ENCODE results near the gene CYBC1. TPM values are rescaled to one million over a fixed set of nuclear protein-coding genes. Genes with fewer than 3 reads are reported as not detected.

The CYBC1 gene
- total RNA-seq, 3 donors from 2014 or later (not counting 1 experiment from before 2014, with no cell fraction given) = 168 to 219 (median 192) TPM

DNA sequence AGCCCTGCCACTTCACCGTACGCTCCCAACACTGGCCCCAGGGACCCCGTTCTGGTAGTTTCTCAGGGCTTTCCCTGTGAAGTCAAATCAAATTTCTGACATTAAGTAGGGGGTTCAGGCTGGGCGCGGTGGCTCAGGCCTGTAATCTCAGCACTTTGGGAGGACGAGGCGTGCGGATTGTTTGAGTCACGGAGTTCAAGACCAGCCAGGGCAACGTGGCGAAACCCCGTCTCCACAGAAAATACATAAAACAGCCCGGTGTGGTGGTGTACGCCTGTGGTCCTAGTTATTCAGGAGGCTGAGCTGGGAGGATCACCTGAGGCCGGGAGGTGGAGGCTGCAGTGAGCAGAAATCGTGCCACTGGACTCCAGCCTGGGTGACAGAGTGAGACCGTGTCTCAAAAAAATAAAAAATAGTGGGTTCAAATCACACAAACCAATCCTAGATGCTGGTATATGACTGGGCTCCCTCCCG, 632 bp downstream of the CYBC1 start:
- Mint-ChIP-seq H3K36me3 (no peaks in the 10 kb centered on the region), H3K27ac (peak overlapping the region; percentile 96), H3K27me3 (ENCODE audit: low read depth in 2 of 2) (no peaks in the 10 kb centered on the region), H3K4me1 (peaks cover 25 to 44% of the 10 kb centered on the region in 2 donors), H3K4me3 (peak overlapping the region; percentile 97), H3K9me3 (no peaks in the 10 kb centered on the region)
- TF ChIP-seq, protein P1, sequence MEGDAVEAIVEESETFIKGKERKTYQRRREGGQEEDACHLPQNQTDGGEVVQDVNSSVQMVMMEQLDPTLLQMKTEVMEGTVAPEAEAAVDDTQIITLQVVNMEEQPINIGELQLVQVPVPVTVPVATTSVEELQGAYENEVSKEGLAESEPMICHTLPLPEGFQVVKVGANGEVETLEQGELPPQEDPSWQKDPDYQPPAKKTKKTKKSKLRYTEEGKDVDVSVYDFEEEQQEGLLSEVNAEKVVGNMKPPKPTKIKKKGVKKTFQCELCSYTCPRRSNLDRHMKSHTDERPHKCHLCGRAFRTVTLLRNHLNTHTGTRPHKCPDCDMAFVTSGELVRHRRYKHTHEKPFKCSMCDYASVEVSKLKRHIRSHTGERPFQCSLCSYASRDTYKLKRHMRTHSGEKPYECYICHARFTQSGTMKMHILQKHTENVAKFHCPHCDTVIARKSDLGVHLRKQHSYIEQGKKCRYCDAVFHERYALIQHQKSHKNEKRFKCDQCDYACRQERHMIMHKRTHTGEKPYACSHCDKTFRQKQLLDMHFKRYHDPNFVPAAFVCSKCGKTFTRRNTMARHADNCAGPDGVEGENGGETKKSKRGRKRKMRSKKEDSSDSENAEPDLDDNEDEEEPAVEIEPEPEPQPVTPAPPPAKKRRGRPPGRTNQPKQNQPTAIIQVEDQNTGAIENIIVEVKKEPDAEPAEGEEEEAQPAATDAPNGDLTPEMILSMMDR (IDR thresholded peaks at IDR 0.05) = no peak
- ATAC-seq = peak in 1 of 3 donors; percentile 2
- Histone ChIP-seq H3K27ac (ENCODE audit: low read length) (peak overlapping the region; percentile 91), H3K9me3 (ENCODE audit: control insufficient read depth, insufficient read depth, low read length) (no peaks in the 10 kb centered on the region), H3K4me1 (ENCODE audit: control insufficient read depth, insufficient read depth, low read length) (peaks cover 50% of the 10 kb centered on the region), H3K36me3 (ENCODE audit: control insufficient read depth, insufficient read depth, low read length) (peaks cover 20% of the 10 kb centered on the region), H3K4me3 (ENCODE audit: low read length) (peak overlapping the region; percentile 93), H3K27me3 (ENCODE audit: control insufficient read depth, insufficient read depth, low read length) (no peaks in the 10 kb centered on the region)
- WGBS (ENCODE audit: insufficient coverage) = 5% methylated on average over 18 of the region's 18 CpGs
- DNase-seq = no peak
- intact Hi-C loops (cut with micrococcal nuclease) = loop anchor here (1.0 kb wide), 2 partner anchors 8 to 32 kb away; partner anchors contain the start of genes HEXD, NARF and OGFOD3

- intact Hi-C loops (cut with micrococcal nuclease) = no loop called here
Measured at GRCh38 chr17:82449131-82449882, 1.2 kb downstream of the CYBC1 start.

DNA sequence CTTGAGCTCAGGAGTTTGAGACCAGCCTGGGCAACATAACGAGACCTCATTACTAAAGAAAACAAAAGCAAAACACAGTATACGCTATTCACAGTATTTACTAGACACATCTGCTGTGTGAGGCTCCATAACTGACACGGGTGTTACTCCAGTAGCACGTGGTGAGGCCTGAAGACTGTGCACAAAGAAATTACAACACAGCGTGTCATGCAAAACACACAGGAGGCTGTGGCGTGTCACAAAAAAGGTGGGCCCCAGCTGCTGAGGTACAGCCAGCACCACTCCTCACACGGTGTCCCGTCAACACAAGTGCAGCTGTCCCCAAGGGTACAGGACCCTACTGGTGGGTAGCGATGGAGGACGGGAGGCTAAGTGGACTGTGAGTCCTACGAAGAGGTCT, 2.7 kb downstream of the CYBC1 start:
- 77% methylated on average over 9 of the region's 11 CpGs for WGBS (ENCODE audit: insufficient coverage)
- DNase-seq (no peak), ATAC-seq (no peak)
- Histone ChIP-seq H3K36me3 (ENCODE audit: control insufficient read depth, insufficient read depth, low read length) (peaks cover 39% of the 10 kb centered on the region), H3K4me3 (ENCODE audit: low read length) (no peak overlapping the region), H3K9me3 (ENCODE audit: control insufficient read depth, insufficient read depth, low read length) (no peaks in the 10 kb centered on the region), H3K4me1 (ENCODE audit: control insufficient read depth, insufficient read depth, low read length) (peaks cover 57% of the 10 kb centered on the region), H3K27ac (ENCODE audit: low read length) (peak overlapping the region; percentile 63), H3K27me3 (ENCODE audit: control insufficient read depth, insufficient read depth, low read length) (no peaks in the 10 kb centered on the region)
- TF ChIP-seq, protein P1 (IDR thresholded peaks at IDR 0.05) = no peak
- Mint-ChIP-seq H3K36me3 (no peaks in the 10 kb centered on the region), H3K4me3 (peak overlapping the region; percentile 63), H3K27me3 (ENCODE audit: low read depth in 2 of 2) (no peaks in the 10 kb centered on the region), H3K27ac (peak overlapping the region; percentile 80 to 81), H3K4me1 (peaks cover 25 to 44% of the 10 kb centered on the region in 2 donors), H3K9me3 (no peaks in the 10 kb centered on the region)
- intact Hi-C loops (cut with micrococcal nuclease) = no loop called here

More at GRCh38 chr17:82449131-82449882, 1.2 kb downstream of the CYBC1 start:
- peak overlapping the region; percentile 97 for H3K4me3 Mint-ChIP-seq
- under 1% methylated on average over 30 of the region's 30 CpGs for WGBS (ENCODE audit: insufficient coverage)
- Histone ChIP-seq H3K27ac (ENCODE audit: low read length) (peak overlapping the region; percentile 91), H3K9me3 (ENCODE audit: control insufficient read depth, insufficient read depth, low read length) (no peaks in the 10 kb centered on the region), H3K4me3 (ENCODE audit: low read length) (peak overlapping the region; percentile 93), H3K4me1 (ENCODE audit: control insufficient read depth, insufficient read depth, low read length) (peaks cover 57% of the 10 kb centered on the region), H3K27me3 (ENCODE audit: control insufficient read depth, insufficient read depth, low read length) (no peaks in the 10 kb centered on the region), H3K36me3 (ENCODE audit: control insufficient read depth, insufficient read depth, low read length) (peaks cover 26% of the 10 kb centered on the region)
- ATAC-seq = peak; percentile 53 to 61 (median 60)
- peak; percentile 66 to 84 for DNase-seq
- peak overlapping the region; percentile 96 for H3K27ac Mint-ChIP-seq
- no peaks in the 10 kb centered on the region for H3K27me3 Mint-ChIP-seq (ENCODE audit: low read depth in 2 of 2)
- TF ChIP-seq, protein P1 (IDR thresholded peaks at IDR 0.05) = no peak
- H3K9me3 Mint-ChIP-seq = no peaks in the 10 kb centered on the region
- peaks cover 25 to 44% of the 10 kb centered on the region in 2 donors for H3K4me1 Mint-ChIP-seq
- H3K36me3 Mint-ChIP-seq = no peaks in the 10 kb centered on the region
